C4-2B (cell line): ENCODE results near the gene OR51G2.

Experiments used
- ZFX ChIP-seq: fragments of 450-650 bp; IDR thresholded peaks from 2 replicates; pipeline ENCODE4 v1.6.1; 2017
- TF ChIP-seq, protein P1 (sequence below): fragments of 450-650 bp; conservative IDR thresholded peaks from 2 replicates; pipeline ENCODE4 v1.5.1; 2017; ENCODE audit warnings: mild to moderate bottlenecking

- TF ChIP-seq, protein P1, sequence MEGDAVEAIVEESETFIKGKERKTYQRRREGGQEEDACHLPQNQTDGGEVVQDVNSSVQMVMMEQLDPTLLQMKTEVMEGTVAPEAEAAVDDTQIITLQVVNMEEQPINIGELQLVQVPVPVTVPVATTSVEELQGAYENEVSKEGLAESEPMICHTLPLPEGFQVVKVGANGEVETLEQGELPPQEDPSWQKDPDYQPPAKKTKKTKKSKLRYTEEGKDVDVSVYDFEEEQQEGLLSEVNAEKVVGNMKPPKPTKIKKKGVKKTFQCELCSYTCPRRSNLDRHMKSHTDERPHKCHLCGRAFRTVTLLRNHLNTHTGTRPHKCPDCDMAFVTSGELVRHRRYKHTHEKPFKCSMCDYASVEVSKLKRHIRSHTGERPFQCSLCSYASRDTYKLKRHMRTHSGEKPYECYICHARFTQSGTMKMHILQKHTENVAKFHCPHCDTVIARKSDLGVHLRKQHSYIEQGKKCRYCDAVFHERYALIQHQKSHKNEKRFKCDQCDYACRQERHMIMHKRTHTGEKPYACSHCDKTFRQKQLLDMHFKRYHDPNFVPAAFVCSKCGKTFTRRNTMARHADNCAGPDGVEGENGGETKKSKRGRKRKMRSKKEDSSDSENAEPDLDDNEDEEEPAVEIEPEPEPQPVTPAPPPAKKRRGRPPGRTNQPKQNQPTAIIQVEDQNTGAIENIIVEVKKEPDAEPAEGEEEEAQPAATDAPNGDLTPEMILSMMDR = no peak
- no peak for TF ChIP-seq ZFX
Observed at GRCh38 chr11:4863876-4864275, 55.3 kb downstream of the OR51G2 start.
